HK-2 (cell line): ENCODE measurements around the gene CAPN14.

Source experiments
- DNase-seq: peaks from one replicate; pipeline ENCODE4 v3.0.0-alpha.2; 2018; ENCODE audit not compliant: unreplicated experiment

Gene CAPN14

GRCh38 chr2:31140151-31140550 is 77.2 kb downstream of the CAPN14 start:
- no peak for DNase-seq

- no peak for DNase-seq
These were observed 77.6 kb downstream of the CAPN14 start for GRCh38 chr2:31139671-31140070.

- DNase-seq, result peak; percentile 89
These were observed 79.0 kb downstream of the CAPN14 start, which contains the start of gene GALNT14 for GRCh38 chr2:31138037-31138962. Gene GALNT14 (minus strand): TSS chr2:31138440. CDS start chr2:31138086, 354 bp downstream.

DNA sequence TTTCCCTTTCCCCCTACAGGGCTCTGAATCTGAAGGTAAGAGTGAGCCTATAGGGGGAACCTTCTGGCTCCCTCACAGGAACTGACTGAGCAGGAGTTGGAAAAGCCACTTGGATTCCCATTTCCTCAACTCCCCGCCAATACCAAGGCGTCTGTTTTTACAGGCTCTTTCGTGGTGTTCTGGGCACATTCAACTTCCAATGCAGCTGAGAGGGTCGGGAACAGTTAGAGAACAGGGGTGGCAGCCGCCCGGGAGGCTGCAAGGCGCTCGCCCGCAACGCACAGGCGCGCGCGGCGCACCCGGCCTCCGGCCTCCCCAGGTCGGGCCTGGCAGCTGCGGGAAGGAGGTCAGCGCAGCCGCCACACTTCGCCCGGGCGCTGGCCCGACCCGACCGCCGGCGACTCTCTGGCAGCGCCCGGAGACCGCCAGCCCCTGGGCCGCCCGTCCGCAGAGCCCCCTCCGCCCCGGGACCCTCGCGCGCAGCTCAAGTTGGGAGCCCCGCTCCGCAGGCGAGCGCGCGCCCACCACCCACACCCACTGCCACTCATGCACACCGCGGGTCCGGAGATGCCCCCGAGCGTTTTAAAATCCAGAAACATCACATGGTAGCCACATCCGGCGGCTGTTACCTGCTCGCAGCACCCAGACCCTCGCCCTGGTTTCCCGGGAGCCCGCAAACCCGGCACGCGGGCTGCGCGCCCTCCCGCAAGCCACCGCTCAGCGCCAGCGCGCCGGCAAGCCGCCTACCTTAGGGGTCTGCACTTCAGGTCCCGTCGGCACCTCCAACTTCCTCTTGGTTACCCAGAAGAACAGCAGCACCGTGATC is 79.9 kb downstream of the CAPN14 start:
- DNase-seq, result peak; percentile 49

GRCh38 chr2:31136732-31137131 is 80.6 kb downstream of the CAPN14 start:
- peak; percentile 28 for DNase-seq

GRCh38 chr2:31136000-31136399 is 81.3 kb downstream of the CAPN14 start:
- DNase-seq, result no peak

GRCh38 chr2:31134480-31134879 is 82.8 kb downstream of the CAPN14 start:
- DNase-seq, result no peak

GRCh38 chr2:31132786-31133185 is 84.5 kb downstream of the CAPN14 start:
- no peak for DNase-seq

- no peak for DNase-seq
These were observed 85.4 kb downstream of the CAPN14 start for GRCh38 chr2:31131871-31132270.

- DNase-seq, result no peak
These were observed 87.7 kb downstream of the CAPN14 start for GRCh38 chr2:31129375-31130171.

GRCh38 chr2:31127931-31128330 is 89.4 kb downstream of the CAPN14 start:
- DNase-seq, result no peak

GRCh38 chr2:31125918-31126695 is 91.2 kb downstream of the CAPN14 start:
- DNase-seq, result peak; percentile 53

DNA sequence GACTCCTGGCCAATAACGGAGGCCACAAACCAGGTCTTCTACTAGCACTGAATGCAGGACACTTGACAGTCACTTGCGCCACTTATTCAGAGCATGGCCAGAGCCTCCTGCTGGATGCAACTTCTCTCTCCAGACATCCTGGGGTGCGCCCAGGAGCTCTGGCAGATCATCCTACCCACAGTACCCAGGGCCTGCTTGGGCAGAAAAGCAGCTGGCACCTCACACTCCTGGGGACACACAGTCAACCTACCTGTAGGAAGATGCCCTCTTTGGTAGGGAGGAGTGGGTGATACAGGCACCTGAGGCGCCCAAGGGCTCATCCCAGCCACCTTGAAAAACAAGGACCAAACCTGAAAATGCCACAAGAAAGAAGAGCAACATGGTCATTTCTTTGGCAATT is 92.4 kb downstream of the CAPN14 start:
- DNase-seq, result no peak
